Astrocyte of the hippocampus (primary cell): ENCODE measurements around the gene MICB.
A peak's percentile ranks its signal among the peaks of the same experiment; 100 is the strongest.
"Not testable (repeated sequence)": the region's sequence is repeated elsewhere in the genome, so short reads cannot be mapped to it uniquely, and the experiment has no call there.

ENCODE experiments used
- DNase-seq: peaks from one replicate; pipeline ENCODE4 v3.0.0; 2011; ENCODE audit warnings: low read depth, low spot score

Gene MICB

GRCh38 chr6:31509036-31509435 lies 11.1 kb downstream of the MICB start:
- not testable (repeated sequence) for DNase-seq

- no peak for DNase-seq
Measured at GRCh38 chr6:31510007-31510406, 12.1 kb downstream of the MICB start.

DNA sequence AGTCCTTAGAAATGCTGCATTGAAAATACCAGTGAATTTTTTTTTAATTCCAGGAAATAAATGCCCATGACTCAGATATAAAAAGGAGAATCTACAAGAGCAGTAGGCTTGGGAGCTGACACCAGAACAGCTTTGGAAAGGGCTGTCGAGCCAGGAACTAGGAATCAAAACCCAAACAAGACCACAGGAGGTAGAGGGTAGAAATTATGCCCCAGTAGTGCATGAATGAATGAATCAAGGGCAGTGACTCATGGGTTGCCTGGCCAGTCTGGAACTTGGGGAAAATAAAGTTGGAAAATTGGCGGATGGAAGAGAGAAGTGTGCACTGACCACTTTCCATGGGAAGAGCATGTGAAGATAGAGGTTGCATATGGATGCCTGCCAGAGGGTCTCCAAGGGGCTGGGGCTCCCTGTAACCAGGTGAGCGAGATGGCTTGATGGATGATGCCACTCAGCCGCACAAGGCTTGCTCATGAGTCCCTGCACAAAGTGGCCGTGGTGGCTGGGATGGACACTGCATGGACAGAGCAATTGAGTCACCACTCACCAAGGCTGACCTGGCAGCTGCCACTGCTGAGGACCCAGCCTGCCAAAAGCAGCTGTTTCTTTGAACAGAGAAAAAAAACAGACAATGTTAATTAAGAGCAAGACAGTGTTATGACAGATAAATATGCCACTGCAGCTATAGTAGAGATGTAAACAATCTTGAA lies 15.7 kb downstream of the MICB start:
- no peak for DNase-seq

DNA sequence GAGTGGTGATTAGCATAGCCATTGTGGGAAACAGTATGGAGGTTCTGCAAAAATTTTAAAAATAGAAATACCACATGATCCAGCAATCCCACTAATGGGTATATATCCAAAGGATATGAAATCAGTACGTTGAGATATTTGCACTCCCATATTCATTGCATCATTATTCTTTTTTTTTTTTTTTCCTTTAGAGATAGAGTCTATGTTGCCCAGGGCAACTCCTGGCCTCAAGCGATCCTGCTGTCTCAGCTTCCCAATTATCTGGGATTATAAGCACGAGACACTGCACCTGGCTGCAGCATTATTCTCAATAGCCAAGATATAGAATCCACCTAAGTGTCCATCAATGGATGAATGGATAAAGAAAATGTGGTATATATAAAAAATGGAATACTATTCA lies 23.9 kb downstream of the MICB start:
- DNase-seq: no peak

GRCh38 chr6:31525553-31525931 lies 27.6 kb downstream of the MICB start:
- DNase-seq: no peak

GRCh38 chr6:31525932-31526591 lies 28.1 kb downstream of the MICB start:
- DNase-seq: peak; percentile 15

DNA sequence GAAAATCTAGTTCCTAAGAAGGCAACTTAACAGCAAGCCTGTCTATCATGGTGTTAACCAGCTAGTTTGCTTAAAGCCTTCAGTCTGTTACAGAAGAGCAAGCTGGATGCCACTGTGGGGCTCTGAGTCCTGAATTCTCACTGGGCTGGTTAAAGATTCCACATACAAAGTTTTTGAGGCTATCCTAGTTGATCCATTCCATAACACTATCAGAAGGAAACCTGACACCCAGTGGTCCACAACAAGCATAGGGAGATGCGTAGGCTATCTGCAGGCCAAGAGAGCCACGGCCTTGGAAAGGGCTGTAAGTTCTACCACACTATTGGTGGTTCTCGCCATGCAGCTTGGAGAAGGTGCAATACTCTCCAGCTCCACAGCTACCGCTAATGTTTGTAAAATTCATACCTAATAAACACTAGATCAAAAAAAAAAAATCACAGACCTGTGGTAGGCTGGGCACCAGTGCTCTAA lies 30.4 kb downstream of the MICB start:
- DNase-seq: no peak

- no peak for DNase-seq
Measured at GRCh38 chr6:31528821-31529328, 30.9 kb downstream of the MICB start, which contains the start of gene MCCD1. Gene MCCD1, plus strand, starts transcription at chr6:31528962. Its CDS starts 53 bp downstream, at chr6:31529015.

GRCh38 chr6:31529329-31530150 lies 31.6 kb downstream of the MICB start:
- peak; percentile 26 for DNase-seq

DNA sequence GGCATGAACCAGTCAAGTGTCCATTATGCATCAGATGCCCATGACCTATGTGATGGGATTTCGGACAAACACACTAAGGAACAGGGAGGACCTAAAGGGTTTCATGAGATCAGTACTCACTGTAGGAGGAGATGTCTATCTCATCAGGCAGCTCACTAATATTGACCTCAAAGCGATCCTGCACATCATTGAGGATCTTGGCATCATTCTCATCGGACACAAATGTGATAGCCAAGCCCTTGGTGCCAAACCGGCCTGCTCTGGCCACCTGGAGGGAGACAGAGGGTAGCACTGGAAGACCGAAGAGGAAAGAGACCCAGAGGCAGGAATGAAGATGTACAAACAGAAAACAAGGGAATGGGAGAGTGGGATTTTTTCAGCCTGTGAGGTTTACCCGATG lies 32.7 kb downstream of the MICB start:
- DNase-seq: no peak

DNA sequence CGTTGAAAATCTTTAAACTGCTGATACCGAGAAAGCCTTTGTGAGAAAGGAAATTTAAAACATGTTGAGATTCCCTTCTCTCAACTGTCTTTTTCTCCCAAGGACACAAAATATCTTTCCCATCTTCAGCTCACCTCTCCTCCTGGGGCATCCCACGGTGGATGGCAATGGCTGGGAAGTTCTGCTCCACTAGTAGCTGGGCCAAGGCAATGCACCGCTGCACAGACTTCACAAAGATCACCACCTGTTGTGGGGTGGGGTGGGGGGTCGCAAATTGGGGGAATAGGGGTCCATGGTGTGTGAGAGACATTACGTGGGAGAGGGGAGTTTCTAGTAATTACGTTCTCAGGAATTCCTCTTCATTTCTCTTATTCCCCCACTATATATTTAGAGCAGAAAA lies 33.2 kb downstream of the MICB start:
- no peak for DNase-seq

DNA sequence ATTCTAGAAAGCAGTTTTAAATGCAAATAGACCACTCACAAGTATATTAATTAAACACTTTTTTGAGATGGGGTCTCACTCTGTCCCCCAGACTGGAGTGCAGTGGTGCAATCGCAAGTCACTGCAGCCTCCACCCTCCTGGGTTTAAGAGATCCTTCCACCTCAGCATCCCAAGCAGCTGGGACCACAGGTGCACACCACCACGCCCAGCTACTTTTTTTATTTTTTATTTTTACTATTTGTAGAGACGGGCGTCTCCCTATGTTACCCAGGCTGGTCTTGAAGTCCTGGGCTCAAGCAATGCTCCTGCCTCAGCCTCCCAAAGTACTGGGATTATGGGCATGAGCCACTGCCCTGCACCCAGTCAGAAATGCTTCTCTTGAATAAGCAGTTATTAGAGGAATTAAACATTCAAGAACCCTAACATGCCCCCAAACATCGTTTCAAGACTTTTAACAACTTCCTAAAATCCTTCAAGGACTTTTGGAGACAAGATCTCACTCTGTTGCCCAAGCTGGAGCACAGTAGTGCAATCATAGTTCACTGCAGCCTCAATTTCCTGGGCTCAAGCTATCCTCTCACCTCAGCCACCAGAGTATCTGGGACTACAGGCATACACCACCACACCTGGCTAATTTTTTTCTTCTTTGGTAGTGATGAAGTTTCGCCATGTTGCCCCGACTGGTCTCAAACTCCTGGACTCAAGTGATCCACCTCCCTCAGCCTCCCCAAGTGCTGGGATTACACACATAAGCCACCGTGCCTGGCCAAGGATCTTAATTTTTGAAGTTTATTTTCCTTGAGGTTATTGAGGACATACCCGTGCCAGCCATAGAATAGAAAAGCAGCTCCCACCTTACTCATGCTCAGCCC lies 34.1 kb downstream of the MICB start:
- DNase-seq: no peak

DNA sequence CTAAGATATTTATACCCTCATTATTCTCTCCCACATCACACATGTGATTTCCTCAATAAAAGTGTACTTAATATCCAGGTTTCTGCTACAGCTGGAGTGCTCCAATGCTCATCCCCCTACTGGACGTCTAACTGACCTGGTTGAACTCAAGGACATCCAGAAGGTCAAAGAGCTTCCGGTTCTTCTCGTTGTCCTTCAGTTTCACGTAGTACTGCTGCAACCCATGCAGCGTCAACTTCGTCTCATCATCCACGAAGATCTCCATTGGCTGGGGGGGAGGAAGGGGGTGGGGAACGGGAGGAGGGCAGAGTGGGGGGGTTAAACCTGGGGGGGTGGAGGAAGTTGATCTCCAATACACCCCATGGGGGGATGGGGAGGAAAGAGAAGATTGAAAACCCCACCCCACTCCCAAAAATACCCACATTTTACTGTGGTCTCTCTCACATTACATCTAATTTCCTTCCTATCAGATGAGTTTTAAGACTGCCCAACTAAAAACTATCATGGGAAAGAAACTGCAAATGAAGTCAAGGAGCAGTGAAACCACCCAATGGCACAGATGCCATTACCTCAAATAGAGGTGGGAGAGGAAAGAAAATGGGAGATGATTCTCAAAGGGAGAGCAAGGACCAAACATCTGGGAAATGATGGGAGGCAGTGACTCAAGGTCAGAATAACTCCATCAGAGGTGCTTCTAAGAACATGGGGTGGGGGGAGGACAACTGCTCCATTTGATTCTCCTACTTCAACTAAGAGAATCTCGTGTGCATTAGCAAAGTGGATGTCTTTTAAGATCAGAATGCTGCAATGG lies 34.9 kb downstream of the MICB start:
- DNase-seq: no peak

- DNase-seq: no peak
Measured at GRCh38 chr6:31533455-31533841, 35.5 kb downstream of the MICB start.

DNA sequence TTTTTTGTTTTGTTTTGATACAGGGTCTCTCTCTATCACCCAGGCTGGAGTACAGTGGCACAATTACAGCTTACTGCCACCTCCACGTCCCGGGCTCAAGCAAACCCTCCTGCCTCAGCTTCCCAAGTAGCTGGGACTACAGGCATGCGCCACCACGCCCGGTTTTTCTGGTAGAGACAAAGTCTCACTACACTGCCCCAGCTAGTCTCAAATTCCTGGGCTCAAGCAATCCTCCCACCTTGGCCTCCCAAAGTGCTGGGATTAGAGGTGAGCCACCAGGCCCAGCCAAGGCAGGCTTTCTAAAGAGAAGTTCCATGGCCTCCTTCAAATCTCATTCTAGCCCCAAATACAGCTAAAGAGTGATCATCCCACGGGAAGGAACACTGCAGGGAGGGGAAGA lies 36.1 kb downstream of the MICB start:
- no peak for DNase-seq

GRCh38 chr6:31534521-31535040 lies 36.6 kb downstream of the MICB start:
- no peak for DNase-seq

- no peak for DNase-seq
Measured at GRCh38 chr6:31535538-31536324, 37.8 kb downstream of the MICB start.

- DNase-seq: no peak
Measured at GRCh38 chr6:31538805-31539400, 41.0 kb downstream of the MICB start.

- DNase-seq: no peak
Measured at GRCh38 chr6:31540640-31541039, 42.7 kb downstream of the MICB start.
